Keratinocyte (primary cell): Measurements from ENCODE around the gene CCDC87.

ENCODE experiments used
- EZH2 ChIP-seq: IDR thresholded peaks from one replicate; pipeline ENCODE4 v1.6.1; 2012; ENCODE audit warnings: inconsistent platforms, mild to moderate bottlenecking, low read length, moderate library complexity
- TF ChIP-seq, protein P1 (sequence below), 3 experiments: IDR thresholded peaks in 1 of 3; conservative IDR thresholded peaks in 1 of 3; optimal IDR thresholded peaks in 1 of 3; 2 replicates in 2 of 3; 3 replicates in 1 of 3; pipeline versions ENCODE3 to v1.5.1; 2011; ENCODE audit warnings: low read length in 3 of 3, mild to moderate bottlenecking in 3 of 3, moderate library complexity in 2 of 3, control low read depth in 1 of 3, inconsistent platforms in 1 of 3; ENCODE audit not compliant: insufficient read depth in 2 of 3; ENCODE audit errors: extremely low read depth in 1 of 3

DNA sequence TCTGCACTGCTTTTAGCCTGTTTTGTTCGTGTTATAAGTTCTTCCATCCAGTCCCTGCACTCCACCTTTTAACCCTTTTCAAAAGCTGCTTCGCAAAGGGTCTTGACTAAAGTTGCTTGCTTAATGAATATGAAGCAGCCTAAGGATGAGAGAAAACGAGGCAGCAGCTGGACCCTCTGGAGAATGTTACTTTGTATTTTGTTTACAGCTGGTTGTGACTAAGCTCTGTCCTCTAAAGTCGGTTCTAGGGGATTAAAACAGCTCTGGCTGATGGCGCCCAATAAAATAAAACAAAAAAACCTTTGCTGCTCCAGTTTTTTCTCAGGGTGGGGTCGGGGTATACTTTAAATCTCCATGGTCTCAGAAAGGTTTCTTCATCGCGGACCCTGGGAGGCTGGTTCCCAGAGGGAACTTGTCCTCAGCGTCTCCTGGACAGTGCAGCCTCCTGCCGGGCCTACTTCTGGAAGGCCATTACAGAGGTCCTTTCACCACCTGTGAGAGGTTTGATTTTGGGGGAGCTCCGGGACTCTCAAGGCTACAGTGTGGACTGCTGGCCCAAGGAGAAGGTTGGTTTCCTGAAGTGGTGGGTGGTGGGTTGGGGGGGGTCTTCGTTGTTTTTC is 44.8 kb upstream of the CCDC87 start:
- TF ChIP-seq, protein P1, sequence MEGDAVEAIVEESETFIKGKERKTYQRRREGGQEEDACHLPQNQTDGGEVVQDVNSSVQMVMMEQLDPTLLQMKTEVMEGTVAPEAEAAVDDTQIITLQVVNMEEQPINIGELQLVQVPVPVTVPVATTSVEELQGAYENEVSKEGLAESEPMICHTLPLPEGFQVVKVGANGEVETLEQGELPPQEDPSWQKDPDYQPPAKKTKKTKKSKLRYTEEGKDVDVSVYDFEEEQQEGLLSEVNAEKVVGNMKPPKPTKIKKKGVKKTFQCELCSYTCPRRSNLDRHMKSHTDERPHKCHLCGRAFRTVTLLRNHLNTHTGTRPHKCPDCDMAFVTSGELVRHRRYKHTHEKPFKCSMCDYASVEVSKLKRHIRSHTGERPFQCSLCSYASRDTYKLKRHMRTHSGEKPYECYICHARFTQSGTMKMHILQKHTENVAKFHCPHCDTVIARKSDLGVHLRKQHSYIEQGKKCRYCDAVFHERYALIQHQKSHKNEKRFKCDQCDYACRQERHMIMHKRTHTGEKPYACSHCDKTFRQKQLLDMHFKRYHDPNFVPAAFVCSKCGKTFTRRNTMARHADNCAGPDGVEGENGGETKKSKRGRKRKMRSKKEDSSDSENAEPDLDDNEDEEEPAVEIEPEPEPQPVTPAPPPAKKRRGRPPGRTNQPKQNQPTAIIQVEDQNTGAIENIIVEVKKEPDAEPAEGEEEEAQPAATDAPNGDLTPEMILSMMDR (optimal IDR thresholded peaks at IDR 0.05 in 1 of 3, IDR thresholded peaks at IDR 0.05 in 1 of 3, conservative IDR thresholded peaks at IDR 0.05 in 1 of 3; ENCODE audit: extremely low read depth in 1 of 3, insufficient read depth in 2 of 3, low read length in 3 of 3) = no peak
- TF ChIP-seq EZH2 = no peak
